Panc1 (cell line): ENCODE results near the gene DSCAM. TPM values are rescaled to one million over a fixed set of nuclear protein-coding genes. Genes with fewer than 3 reads are reported as not detected.

Source experiments
- ATAC-seq: fragments of 200-7000 bp; cut with Tn5 transposase; 2 replicates; pipeline ENCODE4 v1.9.1; 2020; ENCODE audit warnings: mild to moderate bottlenecking, moderate library complexity
- BruUV-seq: library from RNA; stranded (reverse); fragments of 400-500 nt; replicated peaks from 2 replicates; lab custom pipeline; 2021; lab: Mats Ljungman, UMichigan
- CTCF ChIA-PET: fragments of 300-600 bp; sonication (Branson Sonifier 250); formaldehyde crosslinking; loops from one replicate; lab custom pipeline; 2022; ENCODE audit warnings: antibody characterized with exemption; lab: Charles Lee
- POLR2A ChIA-PET: fragments of 300-600 bp; sonication (Branson Sonifier 250); formaldehyde crosslinking; loops from one replicate; lab custom pipeline; 2022; ENCODE audit warnings: antibody characterized with exemption; lab: Charles Lee
- DNase-seq: peaks from one replicate; pipeline ENCODE4 v3.0.0-alpha.2; 2010; ENCODE audit warnings: low read depth, low spot score
- H3K27ac ChIP-seq: 2 replicates; pipeline ENCODE4 v1.5.1; 2011; ENCODE audit warnings: mild to moderate bottlenecking, low read length, inconsistent platforms
- H3K27me3 ChIP-seq: fragments of 200-500 bp; sonication (Bioruptor generic); 2 replicates; pipeline ENCODE4 v1.6.0; 2014; ENCODE audit warnings: low read length, inconsistent platforms; ENCODE audit not compliant: control insufficient read depth, insufficient read depth
- H3K36me3 ChIP-seq: fragments of 200-500 bp; sonication (Bioruptor generic); 2 replicates; pipeline ENCODE4 v1.5.1; 2014; ENCODE audit warnings: inconsistent platforms, mild to moderate bottlenecking, low read length, moderate library complexity; ENCODE audit not compliant: control insufficient read depth, insufficient read depth
- H3K4me1 ChIP-seq: 2 replicates; pipeline ENCODE4 v1.5.1; 2011; ENCODE audit warnings: inconsistent platforms, mild to moderate bottlenecking, low read length, moderate library complexity; ENCODE audit not compliant: control insufficient read depth, insufficient read depth
- H3K4me3 ChIP-seq, 2 experiments: 2 replicates each; pipeline ENCODE4 v1.5.1; 2011 to 2012; ENCODE audit warnings: low read depth in 2 of 2, low read length in 2 of 2, mild to moderate bottlenecking in 2 of 2, inconsistent platforms in 1 of 2, moderate library complexity in 1 of 2
- H3K9me3 ChIP-seq: fragments of 200-500 bp; sonication (Bioruptor generic); 2 replicates; pipeline ENCODE4 v1.5.1; 2014; ENCODE audit warnings: low read depth, mild to moderate bottlenecking, inconsistent platforms, low read length, moderate library complexity; ENCODE audit not compliant: control insufficient read depth, insufficient read depth
- POLR2AphosphoS5 ChIP-seq: IDR thresholded peaks from 2 replicates; pipeline ENCODE4 v1.6.1; 2012; ENCODE audit warnings: mild to moderate bottlenecking, low read depth, low read length, moderate library complexity
- SIN3A ChIP-seq: IDR thresholded peaks from 2 replicates; pipeline ENCODE4 v1.6.1; 2012; ENCODE audit warnings: low read depth, mild to moderate bottlenecking, low read length, moderate library complexity, borderline replicate concordance; ENCODE audit not compliant: insufficient read depth
- TCF7L2 ChIP-seq: IDR thresholded peaks from 2 replicates; pipeline ENCODE4 v1.6.1; 2011; ENCODE audit warnings: mild to moderate bottlenecking, low read depth, low read length, inconsistent platforms
- in situ Hi-C: cut with HindIII; loops from 2 replicates; pipeline ENCODE4 v1.10.0; 2016; ENCODE audit warnings: low sequenced_read_pairs, low pct_unique_long_range_greater_than_20kb
- intact Hi-C: fragments of 100-400 bp; cut with micrococcal nuclease; formaldehyde crosslinking; loops from one replicate; pipeline ENCODE4 v1.10.0; 2022; ENCODE audit not compliant: unreplicated experiment
- total RNA-seq: library from RNA; stranded (reverse); gene quantifications from one replicate; pipeline ENCODE4 v1.2.1, GENCODE V29; 2021; ENCODE audit not compliant: unreplicated experiment
- TF ChIP-seq, protein P1 (sequence below): fragments of 450-650 bp; IDR thresholded peaks from 2 replicates; pipeline ENCODE4 v1.5.1; 2017; ENCODE audit warnings: mild to moderate bottlenecking
- TF ChIP-seq, protein P2 (sequence below), 2 experiments: IDR thresholded peaks; 2 replicates each; pipeline ENCODE4 v1.6.1; 2011 to 2012; ENCODE audit warnings: low read depth in 2 of 2, control low read depth in 1 of 2, low read length in 1 of 2, mild to moderate bottlenecking in 1 of 2, moderate library complexity in 1 of 2; ENCODE audit not compliant: insufficient read depth in 1 of 2

The DSCAM gene
- total RNA-seq, 1 experiment from 2014 or later = not detected

DNA sequence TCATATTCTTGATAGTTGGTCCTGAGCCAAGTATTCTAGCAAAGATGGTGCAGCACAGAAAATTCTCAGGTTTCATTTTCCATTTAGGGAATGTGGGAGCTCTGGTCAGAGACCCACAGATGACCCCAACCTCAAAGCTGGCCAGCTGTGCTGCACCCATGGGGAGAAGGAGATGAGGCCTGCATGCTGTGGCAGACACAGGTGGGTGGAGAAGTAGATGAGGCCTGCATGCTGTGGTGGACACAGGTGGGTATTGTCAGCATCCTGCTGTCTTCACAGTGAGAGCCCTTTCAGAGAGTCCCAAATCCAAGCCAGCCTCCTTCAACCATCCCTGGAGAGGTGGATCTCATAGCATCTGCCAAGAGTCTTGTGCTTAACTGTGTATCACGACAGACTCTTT is 77.7 kb downstream of the DSCAM start:
- no peaks in the 10 kb centered on the region for H3K27me3 ChIP-seq
- no peak overlapping the region for H3K27ac ChIP-seq
- TF ChIP-seq TCF7L2 (no peak), POLR2AphosphoS5 (no peak), SIN3A (no peak)
- TF ChIP-seq, protein P1, sequence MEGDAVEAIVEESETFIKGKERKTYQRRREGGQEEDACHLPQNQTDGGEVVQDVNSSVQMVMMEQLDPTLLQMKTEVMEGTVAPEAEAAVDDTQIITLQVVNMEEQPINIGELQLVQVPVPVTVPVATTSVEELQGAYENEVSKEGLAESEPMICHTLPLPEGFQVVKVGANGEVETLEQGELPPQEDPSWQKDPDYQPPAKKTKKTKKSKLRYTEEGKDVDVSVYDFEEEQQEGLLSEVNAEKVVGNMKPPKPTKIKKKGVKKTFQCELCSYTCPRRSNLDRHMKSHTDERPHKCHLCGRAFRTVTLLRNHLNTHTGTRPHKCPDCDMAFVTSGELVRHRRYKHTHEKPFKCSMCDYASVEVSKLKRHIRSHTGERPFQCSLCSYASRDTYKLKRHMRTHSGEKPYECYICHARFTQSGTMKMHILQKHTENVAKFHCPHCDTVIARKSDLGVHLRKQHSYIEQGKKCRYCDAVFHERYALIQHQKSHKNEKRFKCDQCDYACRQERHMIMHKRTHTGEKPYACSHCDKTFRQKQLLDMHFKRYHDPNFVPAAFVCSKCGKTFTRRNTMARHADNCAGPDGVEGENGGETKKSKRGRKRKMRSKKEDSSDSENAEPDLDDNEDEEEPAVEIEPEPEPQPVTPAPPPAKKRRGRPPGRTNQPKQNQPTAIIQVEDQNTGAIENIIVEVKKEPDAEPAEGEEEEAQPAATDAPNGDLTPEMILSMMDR = no peak
- TF ChIP-seq, protein P2, sequence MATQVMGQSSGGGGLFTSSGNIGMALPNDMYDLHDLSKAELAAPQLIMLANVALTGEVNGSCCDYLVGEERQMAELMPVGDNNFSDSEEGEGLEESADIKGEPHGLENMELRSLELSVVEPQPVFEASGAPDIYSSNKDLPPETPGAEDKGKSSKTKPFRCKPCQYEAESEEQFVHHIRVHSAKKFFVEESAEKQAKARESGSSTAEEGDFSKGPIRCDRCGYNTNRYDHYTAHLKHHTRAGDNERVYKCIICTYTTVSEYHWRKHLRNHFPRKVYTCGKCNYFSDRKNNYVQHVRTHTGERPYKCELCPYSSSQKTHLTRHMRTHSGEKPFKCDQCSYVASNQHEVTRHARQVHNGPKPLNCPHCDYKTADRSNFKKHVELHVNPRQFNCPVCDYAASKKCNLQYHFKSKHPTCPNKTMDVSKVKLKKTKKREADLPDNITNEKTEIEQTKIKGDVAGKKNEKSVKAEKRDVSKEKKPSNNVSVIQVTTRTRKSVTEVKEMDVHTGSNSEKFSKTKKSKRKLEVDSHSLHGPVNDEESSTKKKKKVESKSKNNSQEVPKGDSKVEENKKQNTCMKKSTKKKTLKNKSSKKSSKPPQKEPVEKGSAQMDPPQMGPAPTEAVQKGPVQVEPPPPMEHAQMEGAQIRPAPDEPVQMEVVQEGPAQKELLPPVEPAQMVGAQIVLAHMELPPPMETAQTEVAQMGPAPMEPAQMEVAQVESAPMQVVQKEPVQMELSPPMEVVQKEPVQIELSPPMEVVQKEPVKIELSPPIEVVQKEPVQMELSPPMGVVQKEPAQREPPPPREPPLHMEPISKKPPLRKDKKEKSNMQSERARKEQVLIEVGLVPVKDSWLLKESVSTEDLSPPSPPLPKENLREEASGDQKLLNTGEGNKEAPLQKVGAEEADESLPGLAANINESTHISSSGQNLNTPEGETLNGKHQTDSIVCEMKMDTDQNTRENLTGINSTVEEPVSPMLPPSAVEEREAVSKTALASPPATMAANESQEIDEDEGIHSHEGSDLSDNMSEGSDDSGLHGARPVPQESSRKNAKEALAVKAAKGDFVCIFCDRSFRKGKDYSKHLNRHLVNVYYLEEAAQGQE (IDR thresholded peaks at IDR 0.05; ENCODE audit: insufficient read depth in 1 of 2, low read depth in 2 of 2, low read length in 1 of 2) = no peak
- H3K4me3 ChIP-seq = no peak overlapping the region
- in situ Hi-C loops (no loop called here), intact Hi-C loops (no loop called here)
- H3K36me3 ChIP-seq = no peaks in the 10 kb centered on the region
- ATAC-seq = no peak
- ChIA-PET CTCF (no interaction called here), POLR2A (no interaction called here)
- no peak for DNase-seq
- BruUV-seq = no TSS peak
- no peaks in the 10 kb centered on the region for H3K9me3 ChIP-seq
- no peaks in the 10 kb centered on the region for H3K4me1 ChIP-seq

DNA sequence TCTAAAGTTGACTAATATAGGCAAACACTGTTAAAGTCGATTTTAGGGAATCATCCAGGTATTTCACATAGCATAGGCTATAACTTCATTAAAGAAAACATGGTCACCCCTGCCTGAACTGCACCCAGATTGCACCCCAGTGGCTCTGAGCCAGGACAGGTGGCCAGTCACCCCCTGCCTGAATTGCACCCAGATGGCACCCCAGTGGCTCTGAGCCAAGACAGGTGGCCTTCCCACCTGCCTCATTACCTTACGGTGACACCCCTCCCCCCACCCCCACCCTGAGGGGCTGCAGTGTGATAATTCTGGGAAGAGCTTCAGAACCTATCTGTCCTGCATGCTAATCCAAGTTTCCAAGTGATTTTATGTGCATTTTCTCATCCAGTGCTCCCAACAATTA is 78.9 kb downstream of the DSCAM start:
- in situ Hi-C loops = no loop called here
- no TSS peak for BruUV-seq
- ATAC-seq = no peak
- POLR2A ChIA-PET = no interaction called here
- no peak overlapping the region for H3K4me3 ChIP-seq
- TF ChIP-seq TCF7L2 (no peak), SIN3A (no peak), POLR2AphosphoS5 (no peak)
- TF ChIP-seq, protein P2 (IDR thresholded peaks at IDR 0.05; ENCODE audit: insufficient read depth in 1 of 2, low read depth in 2 of 2, low read length in 1 of 2) = no peak
- TF ChIP-seq, protein P1 = no peak
- no peaks in the 10 kb centered on the region for H3K9me3 ChIP-seq
- intact Hi-C loops = no loop called here
- H3K4me1 ChIP-seq = no peaks in the 10 kb centered on the region
- no peak overlapping the region for H3K27ac ChIP-seq
- no peaks in the 10 kb centered on the region for H3K27me3 ChIP-seq
- CTCF ChIA-PET = no interaction called here
- H3K36me3 ChIP-seq = no peaks in the 10 kb centered on the region
- no peak for DNase-seq
